SKM-1 treated with dmso at 0.1 percent for 144 hours (cell line): ENCODE results near the gene CCDC50.

Experiments used
- DNase-seq: peaks from one replicate; lab custom pipeline; 2025; ENCODE audit not compliant: unreplicated experiment; lab: John Stamatoyannopoulos, UW

Gene CCDC50

DNA sequence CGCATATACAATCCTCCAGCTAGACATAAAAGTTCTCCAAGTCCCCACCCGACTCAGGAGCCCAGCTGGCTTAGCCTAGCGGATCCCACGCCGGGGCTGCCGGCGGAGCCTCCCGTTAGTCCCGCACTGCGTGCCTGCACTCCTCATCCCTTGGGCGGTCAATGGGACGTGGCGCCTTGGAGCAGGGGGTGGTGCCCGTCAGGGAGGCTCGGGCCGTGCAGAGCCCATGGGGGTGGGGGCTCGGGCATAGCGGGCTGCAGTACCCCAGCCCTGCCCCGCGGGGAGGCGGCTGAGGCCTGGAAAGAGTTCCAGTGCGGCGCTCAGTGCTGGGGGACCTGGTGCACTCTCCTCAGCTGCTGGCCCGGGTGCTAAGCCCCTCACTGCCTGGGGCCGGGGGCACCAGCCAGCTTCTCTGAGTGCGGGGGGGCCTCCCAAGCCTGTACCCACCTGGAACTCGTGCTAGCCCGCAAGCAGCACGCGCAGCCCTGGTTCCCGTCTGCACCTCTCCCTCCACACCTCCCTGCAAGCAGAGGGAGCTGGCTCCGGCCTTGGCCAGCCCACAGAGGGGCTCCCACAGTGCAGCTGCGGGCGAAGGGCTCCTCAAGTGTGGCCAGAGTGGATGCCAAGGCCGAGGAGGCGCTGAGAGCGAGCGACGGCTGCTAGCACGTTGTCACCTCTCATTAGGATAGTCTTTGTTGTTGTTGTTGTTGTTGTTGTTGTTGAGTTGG, 12.2 kb upstream of the CCDC50 start:
- no peak for DNase-seq

DNA sequence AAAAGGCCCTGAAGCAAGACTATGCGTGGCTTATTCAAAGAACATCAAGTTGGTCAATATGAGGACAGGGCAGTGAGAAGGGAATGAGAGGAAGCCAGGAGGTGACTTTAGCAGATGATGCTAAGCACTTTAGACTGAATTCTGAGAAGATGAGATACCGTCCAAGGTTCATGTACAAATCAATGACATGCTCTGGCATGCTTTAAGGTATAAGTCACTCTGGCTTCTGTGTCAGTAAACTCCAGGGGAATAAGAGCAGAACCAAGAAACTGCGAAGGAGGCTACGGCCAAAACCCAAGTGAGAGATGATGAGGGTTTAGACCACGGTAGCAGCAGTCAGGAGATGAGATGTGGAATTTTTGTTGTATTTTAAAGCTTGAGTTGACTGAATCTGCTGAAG, 8.9 kb upstream of the CCDC50 start:
- no peak for DNase-seq

DNA sequence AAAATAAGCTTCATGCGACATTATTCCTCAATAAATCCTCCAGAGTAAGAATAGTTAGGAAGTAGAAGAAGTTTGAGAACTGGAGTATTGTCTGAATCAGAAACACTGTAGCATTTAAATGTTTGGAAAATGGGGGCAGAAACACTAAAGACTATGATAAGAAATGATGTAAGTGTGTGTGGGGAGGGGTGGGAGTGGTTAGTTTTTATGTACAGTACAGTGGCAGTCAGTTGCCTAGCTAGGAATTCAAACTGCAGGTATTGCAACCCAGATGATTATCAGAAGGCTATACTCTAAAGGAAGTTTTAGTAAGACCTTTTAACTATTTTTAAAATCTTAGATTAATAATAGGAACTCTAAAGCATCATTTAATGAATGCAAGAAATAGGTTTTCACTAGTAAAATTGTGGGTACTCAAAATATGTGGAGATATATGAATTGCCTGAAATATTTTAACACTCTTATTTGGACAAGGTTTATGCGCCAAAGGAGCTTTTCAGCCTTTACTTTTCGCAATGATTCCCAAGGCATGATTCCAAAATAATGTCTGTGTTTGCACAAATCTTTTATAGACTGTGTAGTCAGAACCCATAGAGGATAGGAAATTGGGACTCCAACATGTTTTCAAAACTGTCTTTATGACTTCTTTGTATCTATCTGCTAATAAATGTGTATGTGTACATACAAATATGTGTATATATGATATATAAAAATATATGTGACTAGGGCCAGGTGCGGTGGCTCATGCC, 8.0 kb upstream of the CCDC50 start:
- DNase-seq = no peak

DNA sequence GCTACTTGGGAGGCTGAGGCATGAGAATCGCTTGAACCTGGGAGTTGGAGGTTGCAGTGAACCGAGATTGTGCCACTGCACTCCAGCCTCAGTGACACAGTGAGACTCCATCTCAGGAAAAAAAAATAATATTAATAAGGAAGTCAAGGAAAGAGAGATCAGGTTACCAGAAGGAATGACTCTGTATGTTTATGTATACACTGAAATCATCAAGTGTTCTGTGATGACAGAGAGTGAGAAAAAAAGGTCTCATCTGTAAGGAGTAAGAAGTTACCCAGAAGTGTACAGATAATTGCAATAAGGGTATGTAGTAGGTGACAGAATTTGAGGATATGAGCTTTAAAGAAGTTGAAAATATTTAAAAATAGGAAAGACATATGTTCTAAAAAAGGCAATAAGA, 4.3 kb upstream of the CCDC50 start:
- no peak for DNase-seq

DNA sequence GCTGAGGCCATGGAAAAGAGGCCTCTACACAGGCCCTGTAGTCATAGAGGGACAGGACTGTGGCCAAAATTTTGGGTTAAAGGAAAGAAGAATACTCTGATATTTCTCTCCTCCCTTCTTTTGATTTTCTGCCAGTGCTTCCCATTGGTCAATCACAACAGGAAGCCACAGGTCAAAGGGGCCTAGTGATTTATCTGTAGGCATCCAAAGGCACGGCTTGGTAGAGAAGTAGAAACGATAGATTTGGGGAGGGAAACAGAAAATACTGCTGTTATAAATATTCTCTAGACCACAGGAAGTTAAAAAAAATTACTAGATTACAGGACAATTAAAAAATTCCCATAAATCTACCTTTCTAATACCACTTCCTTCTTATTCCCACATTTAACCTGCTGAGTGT, 1.7 kb upstream of the CCDC50 start:
- no peak for DNase-seq

DNA sequence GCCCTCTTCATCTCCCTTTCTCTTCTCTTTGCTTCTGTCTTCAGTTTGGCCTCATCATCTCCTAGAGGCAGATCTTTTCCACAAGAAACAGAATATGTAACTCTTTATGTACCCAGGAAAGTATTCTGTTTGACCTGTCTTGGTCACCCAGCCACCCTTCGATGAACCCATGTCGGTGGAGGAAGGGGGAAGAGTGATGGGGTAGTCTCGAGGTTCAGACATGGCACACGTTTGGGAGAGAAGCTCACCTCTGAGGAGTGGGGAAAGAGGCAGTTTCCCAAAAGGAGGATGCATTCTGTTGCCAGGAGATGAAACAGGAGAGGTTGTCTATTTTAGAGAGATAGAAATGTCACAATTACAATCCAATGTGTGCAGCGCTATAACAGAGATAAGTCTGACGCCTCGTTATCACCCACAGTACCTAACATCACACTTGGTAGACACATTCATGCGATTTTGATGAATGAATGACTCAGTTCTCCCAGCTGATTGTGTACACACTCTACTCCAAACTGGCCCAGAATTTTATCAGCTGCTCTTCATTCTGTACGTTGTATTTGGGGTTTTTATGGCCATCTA, 722 bp upstream of the CCDC50 start:
- DNase-seq = no peak

DNA sequence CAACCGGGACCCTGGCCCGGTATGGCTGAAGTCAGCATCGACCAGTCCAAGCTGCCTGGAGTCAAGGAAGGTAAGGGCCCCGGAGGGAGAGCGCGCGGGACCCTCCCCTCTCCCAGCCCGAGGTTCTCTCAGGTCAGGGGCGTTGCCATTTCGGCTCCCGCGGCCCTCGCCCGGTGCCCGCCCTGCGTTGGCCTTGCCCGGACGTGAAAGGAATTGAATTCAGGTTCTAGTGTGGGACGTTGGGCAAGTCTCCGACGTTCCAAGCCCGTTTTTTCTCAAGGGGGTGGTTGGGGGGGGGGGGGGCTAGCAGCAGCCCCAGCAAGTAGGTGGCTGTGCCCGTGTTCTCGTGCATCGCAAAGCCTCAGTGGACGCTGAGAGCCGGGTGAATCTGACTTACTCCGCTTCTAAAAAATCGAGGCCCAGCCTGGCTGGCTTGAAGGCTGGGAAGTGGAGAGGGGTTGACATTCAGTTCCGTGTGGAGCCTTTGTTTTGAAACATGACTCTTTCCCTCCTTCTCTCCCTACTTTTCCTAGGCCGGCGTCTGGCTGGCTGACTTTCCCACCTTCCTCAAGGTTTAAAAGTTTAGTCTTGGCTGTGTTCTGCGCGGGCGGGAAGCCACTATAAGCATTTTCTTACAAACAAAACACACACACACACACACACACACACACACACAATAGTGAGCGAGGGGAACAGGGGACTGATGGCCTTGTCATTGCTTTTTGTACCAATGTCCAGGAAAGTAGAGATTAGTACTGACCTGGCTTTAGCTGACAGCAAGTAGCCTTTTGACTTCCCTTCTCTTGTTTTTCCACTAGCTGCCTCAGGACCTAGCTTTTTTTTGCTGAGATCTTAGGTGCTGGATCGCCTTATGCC, 698 bp downstream of the CCDC50 start, which contains the start of gene UTS2B:
Gene UTS2B (minus strand): TSS at position 873 of the 876 bp plus-strand sequence. CDS start 48,337 bp downstream, outside the sequence.
- DNase-seq = no peak

DNA sequence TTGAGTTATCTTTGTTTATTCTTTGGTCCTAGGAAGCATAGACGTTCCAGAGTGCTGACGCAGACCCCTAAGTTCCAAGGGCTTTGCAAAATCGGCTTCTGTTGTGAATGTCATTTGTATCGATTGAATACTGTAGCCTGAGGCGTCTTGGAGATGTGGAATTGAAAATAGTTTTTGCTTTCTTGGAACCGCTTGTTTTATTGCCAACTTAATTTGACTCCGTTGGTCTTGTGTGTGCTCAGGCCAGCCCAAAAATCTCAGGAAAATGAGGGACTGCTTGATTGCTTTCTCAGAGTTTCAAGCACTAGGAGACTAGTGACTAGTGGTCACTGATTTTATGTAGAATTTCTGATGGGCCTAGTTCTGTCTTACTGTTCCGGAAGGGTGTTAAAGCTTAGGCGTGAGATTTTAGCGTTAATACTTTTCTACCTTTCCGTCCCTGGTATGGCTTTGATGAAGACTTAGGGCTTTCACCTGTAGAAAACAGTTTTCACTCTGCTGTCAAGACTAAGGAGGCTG, 1.4 kb downstream of the CCDC50 start:
- DNase-seq = no peak

DNA sequence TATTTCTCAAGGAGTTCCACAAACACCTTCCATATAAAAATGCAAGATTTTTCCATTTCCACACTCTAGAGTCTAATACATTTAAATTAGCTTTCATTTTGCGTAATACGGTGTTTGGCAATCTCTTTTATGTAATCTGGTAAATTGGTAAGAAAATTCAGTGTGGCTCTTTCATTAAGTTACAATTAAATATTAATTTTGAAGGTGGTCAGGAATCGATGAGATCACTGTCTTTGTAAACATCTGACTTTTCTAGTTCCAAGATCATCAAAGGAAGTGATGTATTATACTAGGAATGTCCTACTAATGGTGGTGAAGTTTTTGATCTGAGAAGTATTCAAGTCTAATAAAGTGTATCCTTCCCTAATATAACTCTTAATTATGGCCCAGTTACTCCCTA, 2.2 kb downstream of the CCDC50 start:
- no peak for DNase-seq

DNA sequence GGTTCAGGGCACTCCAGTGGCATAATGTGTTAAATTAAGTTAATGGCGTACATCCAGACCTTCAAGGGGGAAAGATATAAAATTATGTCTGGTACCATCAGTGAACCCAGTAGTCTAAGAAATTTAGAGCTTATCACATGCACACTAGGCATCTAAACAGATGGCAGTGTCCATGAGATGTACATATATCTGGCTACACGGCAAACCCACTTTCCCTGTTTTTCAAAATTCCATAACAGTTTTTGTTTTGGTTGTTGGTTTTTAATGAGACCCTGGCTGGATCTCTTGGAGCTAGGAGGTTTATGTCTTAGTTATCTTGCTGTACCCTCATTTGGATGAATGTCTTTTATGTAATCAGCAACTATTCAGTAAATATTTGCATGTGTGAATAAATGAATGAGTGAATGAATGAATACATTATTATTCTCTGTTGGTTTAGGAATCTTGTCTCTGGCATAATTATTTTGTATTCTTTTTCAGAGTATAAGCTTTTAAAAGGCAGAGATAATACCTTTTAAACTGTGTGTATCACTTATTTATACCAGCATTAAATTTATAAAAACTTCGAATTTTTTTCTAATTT, 4.2 kb downstream of the CCDC50 start:
- no peak for DNase-seq

DNA sequence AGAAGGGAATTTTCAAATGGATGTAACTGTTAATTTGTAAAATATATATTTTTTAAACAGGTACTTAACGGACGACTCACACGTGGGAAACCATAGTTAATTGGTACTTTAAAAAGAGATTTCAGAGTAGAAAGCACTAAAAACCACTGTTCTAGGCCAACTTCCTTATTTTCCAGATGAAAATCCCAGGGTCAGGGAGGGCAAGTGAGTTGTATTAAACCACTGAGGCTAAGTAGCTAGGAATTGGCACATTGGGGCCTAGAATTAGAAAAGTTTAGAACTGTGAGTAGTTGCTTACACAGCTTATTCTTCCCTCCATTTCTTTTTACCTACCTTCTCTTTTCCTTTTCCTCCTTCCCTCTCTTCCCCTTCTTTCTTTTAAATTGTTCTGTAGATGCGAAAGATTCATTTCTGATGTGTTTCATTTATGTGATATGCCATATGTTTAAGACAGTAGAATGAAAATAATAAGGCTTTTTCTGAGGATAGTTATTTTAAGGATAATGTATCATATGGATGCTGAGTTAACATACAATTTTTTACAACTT, 5.2 kb downstream of the CCDC50 start:
- DNase-seq = peak; percentile 5

DNA sequence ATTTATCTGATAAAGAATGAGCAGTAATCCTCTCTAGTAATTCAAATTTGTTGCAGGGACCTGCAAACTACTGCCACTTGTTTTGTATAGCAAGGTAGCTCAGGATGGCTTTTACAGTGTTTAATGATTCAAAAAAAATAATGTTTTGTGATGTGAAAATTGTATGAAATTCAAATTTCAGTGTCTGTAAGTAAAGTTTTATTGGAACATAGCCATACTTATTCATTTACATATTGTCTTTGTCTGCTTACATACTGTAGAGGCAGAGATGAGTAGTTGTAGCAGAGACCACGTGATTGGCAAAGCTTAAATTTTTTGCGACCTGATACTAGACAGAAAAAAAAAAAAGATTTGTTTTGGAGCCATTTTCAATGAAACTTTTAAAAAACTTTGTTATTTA, 7.6 kb downstream of the CCDC50 start:
- no peak for DNase-seq

DNA sequence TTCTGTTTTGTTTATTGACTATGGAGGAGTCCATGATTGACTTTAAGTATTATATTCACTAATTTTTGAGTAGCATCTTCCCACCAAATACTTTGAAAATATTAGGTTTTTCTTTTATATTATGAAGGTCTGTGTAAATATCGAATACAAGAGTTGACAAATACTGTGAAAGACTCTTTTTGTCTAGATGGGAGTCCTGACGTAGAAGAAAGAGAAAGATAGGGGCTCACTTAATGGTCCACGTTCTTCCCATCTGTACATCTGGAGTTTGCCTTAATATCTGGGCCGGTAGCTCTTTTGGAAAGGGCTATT, 8.9 kb downstream of the CCDC50 start:
- DNase-seq = no peak

DNA sequence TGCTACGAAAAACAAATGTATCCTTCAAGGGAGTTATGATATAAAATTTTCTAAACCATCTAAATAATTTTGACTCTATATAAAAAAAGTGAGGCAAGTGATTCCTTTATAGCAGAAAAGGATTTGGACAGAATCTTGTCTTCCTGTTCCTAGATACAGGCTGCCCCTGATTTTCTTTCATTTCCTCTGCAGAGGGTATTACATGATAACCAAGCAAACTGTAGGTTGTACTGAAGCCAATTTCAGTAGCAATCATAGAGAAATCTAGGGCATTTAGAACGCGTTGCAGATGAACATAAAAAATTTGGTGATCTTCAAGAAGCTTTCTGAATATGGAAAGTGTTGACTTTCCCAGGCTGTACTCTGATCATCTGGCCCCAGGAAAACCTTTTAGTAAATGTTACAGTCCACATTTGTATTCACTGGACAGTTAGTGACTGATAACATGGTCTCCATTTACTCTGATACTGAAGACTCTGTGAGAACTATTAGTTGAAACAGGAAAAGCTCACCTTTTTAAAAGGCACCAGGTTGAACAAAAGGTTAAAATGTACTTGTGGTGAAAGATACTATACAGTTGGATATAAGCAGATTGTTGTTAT, 10.2 kb downstream of the CCDC50 start:
- no peak for DNase-seq

DNA sequence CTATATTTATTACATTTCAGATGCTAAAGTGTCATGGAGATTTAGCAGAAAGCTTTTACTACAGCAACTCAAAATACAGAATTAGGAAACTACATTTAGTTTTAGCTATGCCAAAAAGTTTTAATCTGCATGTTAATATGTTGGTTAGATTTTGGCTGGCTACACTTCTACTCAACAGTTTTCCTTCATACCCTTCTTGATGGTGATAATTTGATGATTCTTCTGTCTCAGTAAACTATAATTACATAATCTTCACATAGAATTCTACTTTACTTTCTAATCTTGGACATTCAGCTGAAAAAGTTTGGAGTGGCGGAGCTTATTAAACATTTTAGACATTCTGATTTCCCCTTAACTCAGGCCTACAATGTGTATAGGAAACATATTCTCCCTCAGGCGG, 11.2 kb downstream of the CCDC50 start:
- no peak for DNase-seq

DNA sequence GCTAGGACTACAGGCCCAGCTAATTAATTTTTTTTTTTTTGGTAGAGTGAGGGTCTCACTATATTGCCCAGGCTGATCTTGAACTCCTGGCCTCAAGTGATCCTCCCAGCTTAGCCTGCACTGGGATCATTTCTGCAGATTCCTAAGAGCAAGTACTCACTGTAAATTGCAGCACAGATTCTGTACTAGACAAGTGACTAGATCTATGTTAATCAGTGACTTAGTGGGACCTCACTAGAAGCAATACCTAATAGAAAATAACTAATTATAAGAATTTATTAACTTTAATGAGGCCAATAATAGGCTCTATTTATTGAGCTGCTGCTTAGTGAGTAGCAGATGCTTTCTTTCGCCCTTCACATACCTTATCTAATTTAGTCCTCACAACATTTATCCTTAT, 11.8 kb downstream of the CCDC50 start:
- no peak for DNase-seq

DNA sequence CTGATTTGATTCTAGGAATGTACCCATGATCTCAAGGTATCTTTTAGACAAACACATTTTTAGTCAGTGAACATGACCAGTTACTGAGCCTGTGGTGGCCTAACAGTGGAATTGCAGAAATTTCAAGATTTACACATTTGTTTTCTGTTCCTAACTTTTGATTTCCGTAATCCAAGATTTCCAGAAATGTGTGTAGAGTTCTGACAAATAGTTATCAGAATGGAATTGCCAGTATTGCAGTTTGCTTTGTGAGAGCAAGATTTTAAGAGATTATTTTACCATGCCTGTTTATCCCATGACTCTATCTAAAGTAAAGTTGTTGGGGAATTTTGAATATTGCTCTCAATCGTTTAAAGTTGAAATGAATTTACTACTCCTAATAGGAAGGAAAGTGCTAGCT, 12.8 kb downstream of the CCDC50 start:
- DNase-seq = no peak

DNA sequence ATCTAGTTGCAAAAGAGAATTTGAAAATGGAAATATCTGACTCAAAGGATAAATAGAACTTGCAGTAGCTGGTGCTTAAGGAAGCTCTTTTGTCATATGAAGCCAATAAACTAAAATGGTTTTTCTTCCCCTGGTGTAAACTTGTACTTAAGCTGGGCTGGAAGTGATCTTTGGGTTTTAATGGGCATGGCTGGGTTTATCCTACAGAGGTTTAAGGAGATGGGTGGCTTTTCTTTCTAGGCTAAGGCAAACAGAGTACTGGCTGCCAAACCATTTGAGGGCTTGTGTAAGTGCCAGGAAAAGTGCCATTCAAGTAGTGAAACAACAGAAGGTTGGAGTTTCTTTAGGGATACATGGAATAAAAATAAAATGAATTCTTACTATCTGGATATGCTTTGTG, 13.2 kb downstream of the CCDC50 start:
- DNase-seq = no peak

DNA sequence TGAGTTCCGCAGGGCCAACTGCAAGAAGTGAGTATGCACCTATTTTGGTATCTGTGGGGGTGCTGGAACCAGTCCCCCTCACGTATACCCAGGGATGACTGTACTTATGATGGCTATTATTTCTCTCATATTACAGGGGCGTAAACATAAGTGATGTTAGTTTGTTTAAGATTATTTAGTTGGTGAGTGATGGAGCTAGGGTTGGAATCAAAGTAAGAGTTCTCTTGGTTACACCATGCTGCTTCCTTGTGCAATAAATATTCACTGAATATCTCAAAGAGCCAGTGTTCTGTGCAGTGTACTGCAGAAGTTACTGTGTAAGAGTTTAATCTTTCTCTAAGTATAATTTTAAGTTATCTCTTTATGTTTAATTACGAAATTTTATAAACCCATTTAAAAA, 13.9 kb downstream of the CCDC50 start:
- DNase-seq = no peak

DNA sequence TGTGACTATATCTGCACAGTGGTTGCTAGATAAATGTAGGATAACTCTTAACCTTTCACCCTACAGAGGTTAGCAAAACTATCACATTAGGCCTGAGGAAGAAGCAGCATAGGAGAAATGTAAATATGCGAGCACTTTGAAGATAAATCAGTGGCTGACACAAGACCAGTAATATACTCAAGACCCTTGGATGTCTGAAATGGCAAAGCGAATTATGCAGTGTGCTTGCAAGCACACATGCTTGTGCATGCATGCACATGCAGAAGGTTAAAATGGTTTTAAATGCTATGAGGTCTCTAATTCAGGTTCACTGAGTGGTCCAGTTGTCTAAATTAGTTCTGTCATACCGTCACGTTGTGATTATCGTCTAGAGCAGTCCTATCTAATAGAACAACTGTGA, 14.7 kb downstream of the CCDC50 start:
- no peak for DNase-seq
